GM12874 (cell line): ENCODE data around the gene BCL2L13.

Experiments used
- CTCF ChIP-seq: IDR thresholded peaks from 2 replicates; pipeline ENCODE4 v1.5.1; 2011; ENCODE audit warnings: low read depth, mild to moderate bottlenecking, control low read depth, low read length, moderate library complexity; ENCODE audit not compliant: insufficient read depth

The BCL2L13 gene

GRCh38 chr22:17699696-17700340, 61.3 kb downstream of the BCL2L13 start:
- TF ChIP-seq CTCF = no peak

GRCh38 chr22:17700778-17701177, 62.2 kb downstream of the BCL2L13 start:
- no peak for TF ChIP-seq CTCF

GRCh38 chr22:17703811-17704210, 65.3 kb downstream of the BCL2L13 start:
- no peak for TF ChIP-seq CTCF

GRCh38 chr22:17705546-17705945, 67.0 kb downstream of the BCL2L13 start:
- TF ChIP-seq CTCF = no peak

- no peak for TF ChIP-seq CTCF
These were observed 67.7 kb downstream of the BCL2L13 start for GRCh38 chr22:17705951-17706900.

GRCh38 chr22:17706947-17707346, 68.4 kb downstream of the BCL2L13 start:
- no peak for TF ChIP-seq CTCF

- no peak for TF ChIP-seq CTCF
These were observed 69.0 kb downstream of the BCL2L13 start for GRCh38 chr22:17707526-17707925.
